A549 (cell line): ENCODE data around the gene CDK4.
A peak's percentile ranks its signal among the peaks of the same experiment; 100 is the strongest.

Experiments used
- CTCF ChIP-seq: fragments of >200 bp; sonication (Bioruptor Twin); formaldehyde crosslinking; IDR thresholded peaks from 3 replicates; pipeline ENCODE4 v1.5.1; 2016
- RCOR1 ChIP-seq: fragments of 150-350 bp; IDR thresholded peaks from 2 replicates; pipeline ENCODE4 v1.6.1; 2014; ENCODE audit warnings: antibody characterized with exemption, low read length, low read depth
- REST ChIP-seq: fragments of 200-600 bp; sonication (generic); IDR thresholded peaks from 2 replicates; pipeline ENCODE4 v1.6.1; 2016; ENCODE audit warnings: antibody characterized with exemption, mild to moderate bottlenecking, moderate library complexity

GRCh38 chr12:57782608-57783465 lies 30.7 kb upstream of the CDK4 start, which contains the start of gene TSFM:
- peak; percentile 88 for TF ChIP-seq CTCF
- no peak for TF ChIP-seq RCOR1
- no peak for TF ChIP-seq REST
